WTC11 (cell line): ENCODE measurements around the gene CLCF1. TPM values are rescaled to one million over a fixed set of nuclear protein-coding genes. Genes with fewer than 3 reads are reported as not detected.

Experiments used
- ATAC-seq: fragments of 200-7000 bp; cut with Tn5 transposase; 2 replicates; pipeline ENCODE4 v1.10.0; 2021; ENCODE audit warnings: mild to moderate bottlenecking, moderate library complexity
- CTCF ChIA-PET: fragments of 300-600 bp; sonication (Branson Sonifier 250); formaldehyde crosslinking; loops from one replicate; lab custom pipeline; 2021; ENCODE audit warnings: antibody characterized with exemption; lab: Charles Lee
- POLR2A ChIA-PET: fragments of 350-600 bp; sonication (Branson Sonifier 250); formaldehyde crosslinking; loops from one replicate; lab custom pipeline; 2021; ENCODE audit warnings: antibody characterized with exemption; lab: Charles Lee
- DNase-seq: peaks from one replicate; pipeline ENCODE4 v3.0.0; 2021; ENCODE audit warnings: low spot score
- H3K27ac Mint-ChIP-seq: 2 replicates; pipeline ENCODE4 v1.8.0; 2021; ENCODE audit warnings: mixed read lengths
- H3K27me3 Mint-ChIP-seq: 2 replicates; pipeline ENCODE4 v1.8.0; 2021; ENCODE audit warnings: low read depth, mild to moderate bottlenecking, moderate library complexity, mixed read lengths
- H3K36me3 Mint-ChIP-seq: 2 replicates; pipeline ENCODE4 v1.8.0; 2021; ENCODE audit warnings: mixed read lengths
- H3K4me1 Mint-ChIP-seq: 2 replicates; pipeline ENCODE4 v1.8.0; 2022; ENCODE audit warnings: mixed read lengths
- H3K4me3 Mint-ChIP-seq: 2 replicates; pipeline ENCODE4 v1.8.0; 2021; ENCODE audit warnings: mild to moderate bottlenecking, moderate library complexity, mixed read lengths
- H3K9me3 Mint-ChIP-seq: 2 replicates; pipeline ENCODE4 v1.8.0; 2021; ENCODE audit warnings: mixed read lengths
- ATF1 ChIP-seq: sonication (generic); formaldehyde crosslinking; IDR thresholded peaks from 2 replicates; pipeline ENCODE4 v1.8.1; 2023; ENCODE audit warnings: mild to moderate bottlenecking, moderate library complexity, missing genetic modification reagents
- FOXJ3 ChIP-seq: sonication (generic); formaldehyde crosslinking; IDR thresholded peaks from 2 replicates; pipeline ENCODE4 v1.9.0; 2021; ENCODE audit warnings: missing genetic modification reagents, mild to moderate bottlenecking, borderline replicate concordance
- FOXP1 ChIP-seq: sonication (generic); formaldehyde crosslinking; IDR thresholded peaks from 2 replicates; pipeline ENCODE4 v1.8.0; 2022; ENCODE audit warnings: missing genetic modification reagents, mild to moderate bottlenecking, moderate library complexity, borderline replicate concordance
- KAT7 ChIP-seq: sonication (generic); formaldehyde crosslinking; IDR thresholded peaks from 2 replicates; pipeline ENCODE4 v1.8.1; 2023; ENCODE audit warnings: missing genetic modification reagents, mild to moderate bottlenecking, borderline replicate concordance
- NR2C2 ChIP-seq: sonication (generic); formaldehyde crosslinking; IDR thresholded peaks from 2 replicates; pipeline ENCODE4 v1.8.0; 2022; ENCODE audit warnings: mild to moderate bottlenecking, missing genetic modification reagents
- OVOL2 ChIP-seq: fragments of 250-450 bp; sonication (Bioruptor Pico); IDR thresholded peaks from 2 replicates; pipeline ENCODE4 v1.9.0; 2021; ENCODE audit warnings: mild to moderate bottlenecking, borderline replicate concordance
- ZNF219 ChIP-seq: sonication (generic); formaldehyde crosslinking; IDR thresholded peaks from 2 replicates; pipeline ENCODE4 v1.8.0; 2023; ENCODE audit warnings: missing genetic modification reagents, mild to moderate bottlenecking, borderline replicate concordance
- ZNF396 ChIP-seq: fragments of 250-450 bp; sonication (Bioruptor Pico); IDR thresholded peaks from 2 replicates; pipeline ENCODE4 v1.8.0; 2021; ENCODE audit warnings: mild to moderate bottlenecking, moderate library complexity, borderline replicate concordance
- total RNA-seq: library from RNA; stranded (reverse); gene quantifications from 3 replicates; pipeline ENCODE4 v1.2.3, GENCODE V29; 2021
- TF ChIP-seq, protein P1 (sequence below): sonication (generic); formaldehyde crosslinking; IDR thresholded peaks from 2 replicates; pipeline ENCODE4 v1.8.1; 2022; ENCODE audit warnings: low read depth, mild to moderate bottlenecking, moderate library complexity, missing genetic modification reagents, borderline replicate concordance
- TF ChIP-seq, protein P2 (sequence below): sonication (generic); formaldehyde crosslinking; IDR thresholded peaks from 2 replicates; pipeline ENCODE4 v1.8.0; 2022; ENCODE audit warnings: missing genetic modification reagents
- TF ChIP-seq, protein P3 (sequence below): sonication (generic); formaldehyde crosslinking; IDR thresholded peaks from 2 replicates; pipeline ENCODE4 v1.8.1; 2022; ENCODE audit warnings: mild to moderate bottlenecking, moderate library complexity, missing genetic modification reagents
- TF ChIP-seq, protein P4 (sequence below): sonication (generic); formaldehyde crosslinking; IDR thresholded peaks from 2 replicates; pipeline ENCODE4 v1.8.1; 2022; ENCODE audit warnings: mild to moderate bottlenecking, missing genetic modification reagents, moderate library complexity, borderline replicate concordance
- TF ChIP-seq, protein P5 (sequence below): sonication (generic); formaldehyde crosslinking; IDR thresholded peaks from 2 replicates; pipeline ENCODE4 v1.8.0; 2022; ENCODE audit warnings: mild to moderate bottlenecking, missing genetic modification reagents

The CLCF1 gene
- total RNA-seq, 1 experiment from 2014 or later, result 0.92 TPM

DNA sequence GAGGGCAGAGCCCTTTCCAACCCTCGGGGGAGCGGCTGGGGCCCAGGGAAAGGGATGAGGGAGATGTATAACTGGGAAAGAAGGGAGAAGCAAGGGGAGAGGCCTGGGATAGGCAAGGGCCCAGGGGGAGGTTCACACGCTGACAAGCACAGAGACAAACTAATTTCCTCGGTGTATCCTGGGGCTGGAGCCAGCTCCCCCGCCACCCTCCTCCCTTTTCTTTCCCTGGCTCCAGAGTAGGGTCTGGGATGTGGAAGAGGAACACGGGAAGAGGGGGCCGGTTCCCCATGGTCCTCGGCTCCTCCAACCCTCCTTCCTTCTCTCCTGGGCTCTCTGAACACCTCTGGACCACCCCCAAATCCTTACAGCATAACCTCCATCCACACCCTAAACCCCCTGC is 6.9 kb downstream of the CLCF1 start (continued):
- TF ChIP-seq ATF1 (CRISPR knock-in tag), result no peak

DNA sequence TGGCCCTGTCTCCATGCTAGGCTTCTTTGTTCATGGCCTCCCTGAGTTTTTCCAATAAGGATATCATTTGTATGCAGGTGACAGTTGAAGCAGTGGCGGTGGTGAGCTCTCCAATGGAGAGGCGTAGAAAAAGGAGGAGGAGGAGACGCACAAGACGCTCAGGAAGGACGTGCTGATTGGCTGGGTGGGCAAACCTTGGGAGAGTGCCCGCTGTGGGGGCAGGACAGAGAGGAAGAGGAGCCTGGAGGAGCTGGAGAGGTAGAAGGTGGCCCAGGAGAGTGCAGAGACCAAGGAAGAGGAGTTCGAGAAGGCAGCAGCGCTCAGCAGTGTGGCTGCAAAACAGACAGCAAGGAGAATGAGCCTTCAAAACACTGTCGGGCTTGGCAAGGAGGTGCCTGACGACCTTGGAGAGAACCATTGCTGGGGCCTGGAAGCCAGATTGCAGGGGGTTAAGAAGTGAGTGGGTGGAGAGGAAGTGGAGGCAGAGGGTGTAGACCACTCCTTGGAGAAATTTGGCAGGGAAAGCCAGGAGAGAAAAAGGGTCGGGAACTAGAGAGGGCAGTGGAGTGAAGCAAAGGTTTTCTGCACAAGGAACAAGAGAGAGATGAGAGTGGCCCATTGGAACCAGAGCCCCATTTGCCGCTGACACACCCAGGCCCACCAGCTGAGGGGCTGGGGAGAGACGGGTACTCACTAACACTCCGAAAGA is 7.5 kb downstream of the CLCF1 start:
- H3K27ac Mint-ChIP-seq, result no peak overlapping the region
- ChIA-PET POLR2A (no interaction called here), CTCF (interaction anchor here (1.0 to 25.7 kb wide), 7 partner anchors 8 to 48 kb away, joined by 4 to 842 read pairs (median 7); partner anchors contain the start of genes POLD4 and PPP1CA)
- no peaks in the 10 kb centered on the region for H3K9me3 Mint-ChIP-seq
- peak; percentile 50 for ATAC-seq
- H3K4me1 Mint-ChIP-seq, result peaks cover 22% of the 10 kb centered on the region
- peaks cover 78% of the 10 kb centered on the region for H3K27me3 Mint-ChIP-seq
- no peaks in the 10 kb centered on the region for H3K36me3 Mint-ChIP-seq
- TF ChIP-seq OVOL2, result no peak
- TF ChIP-seq, protein P1, sequence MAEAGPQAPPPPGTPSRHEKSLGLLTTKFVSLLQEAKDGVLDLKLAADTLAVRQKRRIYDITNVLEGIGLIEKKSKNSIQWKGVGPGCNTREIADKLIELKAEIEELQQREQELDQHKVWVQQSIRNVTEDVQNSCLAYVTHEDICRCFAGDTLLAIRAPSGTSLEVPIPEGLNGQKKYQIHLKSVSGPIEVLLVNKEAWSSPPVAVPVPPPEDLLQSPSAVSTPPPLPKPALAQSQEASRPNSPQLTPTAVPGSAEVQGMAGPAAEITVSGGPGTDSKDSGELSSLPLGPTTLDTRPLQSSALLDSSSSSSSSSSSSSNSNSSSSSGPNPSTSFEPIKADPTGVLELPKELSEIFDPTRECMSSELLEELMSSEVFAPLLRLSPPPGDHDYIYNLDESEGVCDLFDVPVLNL (CRISPR knock-in tag), result no peak
- TF ChIP-seq, protein P2, sequence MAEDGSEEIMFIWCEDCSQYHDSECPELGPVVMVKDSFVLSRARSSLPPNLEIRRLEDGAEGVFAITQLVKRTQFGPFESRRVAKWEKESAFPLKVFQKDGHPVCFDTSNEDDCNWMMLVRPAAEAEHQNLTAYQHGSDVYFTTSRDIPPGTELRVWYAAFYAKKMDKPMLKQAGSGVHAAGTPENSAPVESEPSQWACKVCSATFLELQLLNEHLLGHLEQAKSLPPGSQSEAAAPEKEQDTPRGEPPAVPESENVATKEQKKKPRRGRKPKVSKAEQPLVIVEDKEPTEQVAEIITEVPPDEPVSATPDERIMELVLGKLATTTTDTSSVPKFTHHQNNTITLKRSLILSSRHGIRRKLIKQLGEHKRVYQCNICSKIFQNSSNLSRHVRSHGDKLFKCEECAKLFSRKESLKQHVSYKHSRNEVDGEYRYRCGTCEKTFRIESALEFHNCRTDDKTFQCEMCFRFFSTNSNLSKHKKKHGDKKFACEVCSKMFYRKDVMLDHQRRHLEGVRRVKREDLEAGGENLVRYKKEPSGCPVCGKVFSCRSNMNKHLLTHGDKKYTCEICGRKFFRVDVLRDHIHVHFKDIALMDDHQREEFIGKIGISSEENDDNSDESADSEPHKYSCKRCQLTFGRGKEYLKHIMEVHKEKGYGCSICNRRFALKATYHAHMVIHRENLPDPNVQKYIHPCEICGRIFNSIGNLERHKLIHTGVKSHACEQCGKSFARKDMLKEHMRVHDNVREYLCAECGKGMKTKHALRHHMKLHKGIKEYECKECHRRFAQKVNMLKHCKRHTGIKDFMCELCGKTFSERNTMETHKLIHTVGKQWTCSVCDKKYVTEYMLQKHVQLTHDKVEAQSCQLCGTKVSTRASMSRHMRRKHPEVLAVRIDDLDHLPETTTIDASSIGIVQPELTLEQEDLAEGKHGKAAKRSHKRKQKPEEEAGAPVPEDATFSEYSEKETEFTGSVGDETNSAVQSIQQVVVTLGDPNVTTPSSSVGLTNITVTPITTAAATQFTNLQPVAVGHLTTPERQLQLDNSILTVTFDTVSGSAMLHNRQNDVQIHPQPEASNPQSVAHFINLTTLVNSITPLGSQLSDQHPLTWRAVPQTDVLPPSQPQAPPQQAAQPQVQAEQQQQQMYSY (CRISPR knock-in tag), result no peak
- no peak for DNase-seq
- H3K4me3 Mint-ChIP-seq, result no peak overlapping the region

DNA sequence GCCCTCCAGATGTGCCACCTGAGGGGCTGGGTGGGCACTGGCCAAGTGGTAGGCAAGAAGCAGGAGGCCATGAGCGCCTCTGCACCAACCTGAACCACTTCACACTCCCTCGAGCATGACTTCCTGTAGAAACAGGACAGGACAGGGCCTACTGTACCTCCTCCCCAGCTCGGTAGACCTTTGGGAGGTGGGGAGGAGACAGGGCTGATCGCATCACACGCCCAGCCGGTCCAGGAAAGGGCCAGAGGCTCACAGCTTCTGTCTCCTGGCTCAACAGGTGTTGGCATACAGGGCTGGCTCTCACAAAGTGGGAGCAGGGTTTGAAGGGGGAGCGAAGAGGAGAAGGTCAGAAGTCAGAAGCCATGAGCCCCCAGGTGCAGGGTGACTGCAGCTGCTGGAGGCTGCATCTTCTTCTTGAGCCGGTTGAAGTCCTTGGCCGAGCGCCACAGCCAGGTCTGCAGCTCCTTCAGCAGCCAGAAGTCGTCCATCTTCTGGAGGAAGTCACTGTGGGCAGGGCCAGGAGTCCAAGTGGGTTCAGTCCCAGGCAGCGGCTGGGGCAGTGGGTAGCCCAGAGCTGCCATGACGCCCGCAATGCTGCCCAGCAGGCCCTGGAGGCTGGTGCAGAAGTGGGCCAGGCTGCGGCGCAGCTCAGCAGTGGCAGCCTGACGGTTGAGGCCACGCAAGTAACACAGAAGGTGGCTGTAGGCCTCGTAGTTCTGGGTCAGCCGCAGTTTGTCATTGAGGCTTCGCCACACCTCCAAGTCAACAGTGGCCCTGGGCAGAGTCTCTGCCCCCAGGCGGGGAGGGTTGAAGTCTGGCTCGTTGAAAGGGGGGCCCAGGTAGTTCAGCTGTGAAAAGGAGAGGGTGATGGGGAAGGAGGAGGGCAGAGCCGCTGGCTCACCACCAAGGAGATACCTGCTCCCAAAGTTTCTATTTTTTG is 8.3 kb downstream of the CLCF1 start:
- ChIA-PET CTCF (interaction anchor here (0.6 to 25.7 kb wide), 8 partner anchors 9 to 270 kb away, joined by 3 to 842 read pairs (median 6); partner anchors contain the start of genes POLD4 and PPP1CA), POLR2A (no interaction called here)
- Mint-ChIP-seq H3K36me3 (no peaks in the 10 kb centered on the region), H3K27ac (0 out of 2 replicates have a peak overlapping the region, but pooled peaks have one; percentile 55), H3K9me3 (no peaks in the 10 kb centered on the region), H3K27me3 (peaks cover 73% of the 10 kb centered on the region), H3K4me3 (no peak overlapping the region), H3K4me1 (peaks cover 15% of the 10 kb centered on the region)
- no peak for DNase-seq
- TF ChIP-seq ZNF219 (no peak), NR2C2 (no peak), FOXP1 (CRISPR knock-in tag) (no peak), FOXJ3 (CRISPR knock-in tag) (no peak), ZNF396 (no peak), KAT7 (CRISPR knock-in tag) (no peak)
- TF ChIP-seq, protein P3, sequence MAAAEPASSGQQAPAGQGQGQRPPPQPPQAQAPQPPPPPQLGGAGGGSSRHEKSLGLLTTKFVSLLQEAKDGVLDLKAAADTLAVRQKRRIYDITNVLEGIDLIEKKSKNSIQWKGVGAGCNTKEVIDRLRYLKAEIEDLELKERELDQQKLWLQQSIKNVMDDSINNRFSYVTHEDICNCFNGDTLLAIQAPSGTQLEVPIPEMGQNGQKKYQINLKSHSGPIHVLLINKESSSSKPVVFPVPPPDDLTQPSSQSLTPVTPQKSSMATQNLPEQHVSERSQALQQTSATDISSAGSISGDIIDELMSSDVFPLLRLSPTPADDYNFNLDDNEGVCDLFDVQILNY, result no peak
- TF ChIP-seq, protein P4, sequence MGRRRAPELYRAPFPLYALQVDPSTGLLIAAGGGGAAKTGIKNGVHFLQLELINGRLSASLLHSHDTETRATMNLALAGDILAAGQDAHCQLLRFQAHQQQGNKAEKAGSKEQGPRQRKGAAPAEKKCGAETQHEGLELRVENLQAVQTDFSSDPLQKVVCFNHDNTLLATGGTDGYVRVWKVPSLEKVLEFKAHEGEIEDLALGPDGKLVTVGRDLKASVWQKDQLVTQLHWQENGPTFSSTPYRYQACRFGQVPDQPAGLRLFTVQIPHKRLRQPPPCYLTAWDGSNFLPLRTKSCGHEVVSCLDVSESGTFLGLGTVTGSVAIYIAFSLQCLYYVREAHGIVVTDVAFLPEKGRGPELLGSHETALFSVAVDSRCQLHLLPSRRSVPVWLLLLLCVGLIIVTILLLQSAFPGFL (CRISPR knock-in tag), result no peak
- TF ChIP-seq, protein P5, sequence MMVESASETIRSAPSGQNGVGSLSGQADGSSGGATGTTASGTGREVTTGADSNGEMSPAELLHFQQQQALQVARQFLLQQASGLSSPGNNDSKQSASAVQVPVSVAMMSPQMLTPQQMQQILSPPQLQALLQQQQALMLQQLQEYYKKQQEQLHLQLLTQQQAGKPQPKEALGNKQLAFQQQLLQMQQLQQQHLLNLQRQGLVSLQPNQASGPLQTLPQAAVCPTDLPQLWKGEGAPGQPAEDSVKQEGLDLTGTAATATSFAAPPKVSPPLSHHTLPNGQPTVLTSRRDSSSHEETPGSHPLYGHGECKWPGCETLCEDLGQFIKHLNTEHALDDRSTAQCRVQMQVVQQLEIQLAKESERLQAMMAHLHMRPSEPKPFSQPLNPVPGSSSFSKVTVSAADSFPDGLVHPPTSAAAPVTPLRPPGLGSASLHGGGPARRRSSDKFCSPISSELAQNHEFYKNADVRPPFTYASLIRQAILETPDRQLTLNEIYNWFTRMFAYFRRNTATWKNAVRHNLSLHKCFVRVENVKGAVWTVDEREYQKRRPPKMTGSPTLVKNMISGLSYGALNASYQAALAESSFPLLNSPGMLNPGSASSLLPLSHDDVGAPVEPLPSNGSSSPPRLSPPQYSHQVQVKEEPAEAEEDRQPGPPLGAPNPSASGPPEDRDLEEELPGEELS (CRISPR knock-in tag), result no peak
- ATAC-seq, result no peak
